Endothelial cell of umbilical vein (primary cell): ENCODE data around the gene RFNG.

Experiments
- EZH2 ChIP-seq: IDR thresholded peaks from 2 replicates; pipeline ENCODE4 v1.6.1; 2012; ENCODE audit warnings: borderline replicate concordance, low read depth, mild to moderate bottlenecking, moderate library complexity, low read length, inconsistent platforms; ENCODE audit not compliant: severe bottlenecking
- MYC ChIP-seq: IDR thresholded peaks from one replicate; pipeline ENCODE4 v1.6.1; 2011; ENCODE audit warnings: mild to moderate bottlenecking, low read depth, low read length
- TF ChIP-seq, protein P1 (sequence below), 2 donors: IDR thresholded peaks; 1 replicate in 1 of 2; 2 replicates in 1 of 2; pipeline ENCODE4 v1.5.1; 2011; ENCODE audit warnings: low read length in 2 of 2, mild to moderate bottlenecking in 2 of 2, moderate library complexity in 2 of 2, control low read depth in 1 of 2, inconsistent platforms in 1 of 2, low read depth in 1 of 2; ENCODE audit not compliant: insufficient read depth in 1 of 2; ENCODE audit errors: extremely low read depth in 1 of 2

DNA sequence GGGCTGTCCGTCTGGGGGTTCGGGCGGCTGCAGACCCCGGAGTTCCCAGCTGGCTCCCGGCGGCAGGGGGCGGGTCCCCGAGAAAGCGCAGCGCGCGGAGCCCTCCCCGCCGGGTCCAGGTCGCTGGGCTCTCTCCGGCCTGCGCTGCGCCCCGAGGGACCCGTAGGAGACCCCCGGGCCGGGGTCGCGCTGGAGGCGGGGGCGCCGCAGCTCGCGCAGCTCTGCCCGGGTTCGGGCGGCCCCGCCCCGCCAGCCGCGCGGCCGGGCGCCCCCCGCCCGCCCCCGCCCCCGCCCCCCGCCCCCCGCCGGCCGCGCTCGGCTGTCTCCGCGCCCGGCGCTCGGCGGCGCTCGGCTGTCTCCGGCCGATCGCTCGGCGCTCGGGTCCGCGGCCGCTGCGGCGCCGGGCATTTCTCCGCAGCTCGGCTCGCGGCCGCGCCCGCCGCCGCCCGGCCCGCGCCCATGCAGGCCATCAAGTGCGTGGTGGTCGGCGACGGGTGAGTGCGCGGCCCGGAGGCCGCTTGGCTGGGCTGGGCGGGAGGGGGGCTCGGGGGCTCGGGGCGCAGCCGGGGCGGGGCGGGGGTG lies 20.2 kb downstream of the RFNG start, which contains the start of gene RAC3:
- TF ChIP-seq MYC (no peak), EZH2 (no peak)
- TF ChIP-seq, protein P1, sequence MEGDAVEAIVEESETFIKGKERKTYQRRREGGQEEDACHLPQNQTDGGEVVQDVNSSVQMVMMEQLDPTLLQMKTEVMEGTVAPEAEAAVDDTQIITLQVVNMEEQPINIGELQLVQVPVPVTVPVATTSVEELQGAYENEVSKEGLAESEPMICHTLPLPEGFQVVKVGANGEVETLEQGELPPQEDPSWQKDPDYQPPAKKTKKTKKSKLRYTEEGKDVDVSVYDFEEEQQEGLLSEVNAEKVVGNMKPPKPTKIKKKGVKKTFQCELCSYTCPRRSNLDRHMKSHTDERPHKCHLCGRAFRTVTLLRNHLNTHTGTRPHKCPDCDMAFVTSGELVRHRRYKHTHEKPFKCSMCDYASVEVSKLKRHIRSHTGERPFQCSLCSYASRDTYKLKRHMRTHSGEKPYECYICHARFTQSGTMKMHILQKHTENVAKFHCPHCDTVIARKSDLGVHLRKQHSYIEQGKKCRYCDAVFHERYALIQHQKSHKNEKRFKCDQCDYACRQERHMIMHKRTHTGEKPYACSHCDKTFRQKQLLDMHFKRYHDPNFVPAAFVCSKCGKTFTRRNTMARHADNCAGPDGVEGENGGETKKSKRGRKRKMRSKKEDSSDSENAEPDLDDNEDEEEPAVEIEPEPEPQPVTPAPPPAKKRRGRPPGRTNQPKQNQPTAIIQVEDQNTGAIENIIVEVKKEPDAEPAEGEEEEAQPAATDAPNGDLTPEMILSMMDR (IDR thresholded peaks at IDR 0.05; ENCODE audit: extremely low read depth in 1 of 2, insufficient read depth in 1 of 2, low read depth in 1 of 2, low read length in 2 of 2): no peak
